ENCODE data around the gene ANXA11. TPM values are rescaled to one million over a fixed set of nuclear protein-coding genes. Genes with fewer than 3 reads are reported as not detected.
"Not testable (repeated sequence)": the region's sequence is repeated elsewhere in the genome, so short reads cannot be mapped to it uniquely, and the experiment has no call there.

Gene ANXA11
- total RNA-seq, 5 donors from 2014 or later (not counting 1 experiment from before 2014, with no cell fraction given) = 196 to 222 (median 208) TPM

DNA sequence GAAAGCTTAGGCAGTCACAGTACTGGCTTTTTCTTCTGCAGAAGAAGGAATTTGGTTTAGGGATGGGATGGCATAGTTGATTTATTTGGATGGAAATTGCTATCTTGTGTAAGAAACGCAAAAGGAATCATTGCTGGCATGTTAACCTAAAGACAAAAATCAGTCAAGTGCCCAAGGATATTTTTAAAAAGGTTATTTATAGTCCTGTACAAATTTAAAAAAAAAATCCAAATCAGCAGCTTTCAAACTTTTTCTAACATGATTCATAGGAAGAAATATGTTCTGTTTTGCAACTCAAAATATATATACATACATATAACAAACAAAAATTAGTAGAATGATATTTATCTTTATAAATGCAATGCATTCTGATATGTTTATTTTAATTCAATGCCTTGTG lies 28.5 kb upstream of the ANXA11 start:
- H3K36me3 ChIP-seq (ENCODE audit: control insufficient read depth in 2 of 2, extremely low read depth in 1 of 2, insufficient read depth in 1 of 2, low read length in 1 of 2); H3K4me1 ChIP-seq (ENCODE audit: control insufficient read depth in 1 of 2, extremely low read depth in 1 of 2, insufficient read depth in 2 of 2, low read length in 2 of 2); CTCF ChIA-PET; ATAC-seq (replicated peaks in 1 of 4); DNase-seq; H3K4me3 Mint-ChIP-seq; H3K36me3 Mint-ChIP-seq; H3K27me3 ChIP-seq (replicated peaks in 1 of 2; ENCODE audit: control insufficient read depth in 2 of 2, extremely low read depth in 1 of 2, insufficient read depth in 2 of 2, low read length in 1 of 2); H3K4me1 Mint-ChIP-seq; H3K9me3 Mint-ChIP-seq; H3K27ac ChIP-seq (ENCODE audit: low read length); H3K4me3 ChIP-seq (ENCODE audit: control insufficient read depth in 1 of 2, extremely low read depth in 1 of 2, low read length in 1 of 2); H3K27me3 Mint-ChIP-seq; POLR2A ChIA-PET; H3K27ac Mint-ChIP-seq; H3K9me3 ChIP-seq: not testable (repeated sequence)
- no CpG with 5 or more reads among the region's 1 CpG for WGBS (ENCODE audit: insufficient coverage)

DNA sequence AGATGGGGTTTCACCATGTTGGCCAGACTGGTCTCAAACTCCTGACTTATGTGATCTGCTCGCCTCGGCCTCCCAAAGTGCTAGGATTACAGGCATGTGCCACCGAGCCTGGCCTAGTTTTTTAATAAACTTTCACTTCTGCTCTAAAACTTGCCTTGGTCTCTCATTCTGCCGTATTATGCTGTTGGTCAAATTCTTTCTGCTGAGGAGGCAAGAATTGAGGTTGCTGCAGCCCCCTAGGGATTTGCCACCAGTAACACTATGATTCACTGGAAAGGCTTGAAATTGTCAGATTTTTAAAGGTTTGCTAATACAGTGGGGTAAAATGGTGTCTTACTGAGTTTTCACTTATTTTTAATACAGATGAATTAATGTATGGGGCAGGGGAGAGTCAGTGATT lies 21.4 kb upstream of the ANXA11 start:
- H3K4me3 ChIP-seq (ENCODE audit: control insufficient read depth in 1 of 2, extremely low read depth in 1 of 2, low read length in 1 of 2); H3K27ac Mint-ChIP-seq; H3K27ac ChIP-seq (ENCODE audit: low read length); H3K4me1 Mint-ChIP-seq; DNase-seq; H3K36me3 ChIP-seq (ENCODE audit: control insufficient read depth in 2 of 2, extremely low read depth in 1 of 2, insufficient read depth in 1 of 2, low read length in 1 of 2); H3K9me3 ChIP-seq; H3K36me3 Mint-ChIP-seq; H3K4me1 ChIP-seq (ENCODE audit: control insufficient read depth in 1 of 2, extremely low read depth in 1 of 2, insufficient read depth in 2 of 2, low read length in 2 of 2); POLR2A ChIA-PET; H3K4me3 Mint-ChIP-seq; H3K9me3 Mint-ChIP-seq; H3K27me3 ChIP-seq (replicated peaks in 1 of 2; ENCODE audit: control insufficient read depth in 2 of 2, extremely low read depth in 1 of 2, insufficient read depth in 2 of 2, low read length in 1 of 2); CTCF ChIA-PET; ATAC-seq (replicated peaks in 1 of 4): not testable (repeated sequence)
- 92% methylated on average over 2 of the region's 4 CpGs for WGBS (ENCODE audit: insufficient coverage)
- H3K27me3 Mint-ChIP-seq = peaks cover 5 to 10% of the 10 kb centered on the region in 2 donors

DNA sequence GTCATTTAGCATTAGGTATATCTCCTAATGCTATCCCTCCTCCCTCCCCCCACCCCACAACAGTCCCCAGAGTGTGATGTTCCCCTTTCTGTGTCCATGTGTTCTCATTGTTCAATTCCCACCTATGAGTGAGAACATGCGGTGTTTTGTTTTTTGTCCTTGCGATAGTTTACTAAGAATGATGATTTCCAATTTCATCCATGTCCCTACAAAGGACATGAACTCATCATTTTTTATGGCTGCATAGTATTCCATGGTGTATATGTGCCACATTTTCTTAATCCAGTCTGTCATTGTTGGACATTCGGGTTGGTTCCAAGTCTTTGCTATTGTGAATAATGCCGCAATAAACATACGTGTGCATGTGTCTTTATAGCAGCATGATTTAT lies 17.7 kb upstream of the ANXA11 start:
- ChIA-PET POLR2A (interaction anchor here (1.0 to 1.1 kb wide), 2 partner anchors 78 to 79 kb away, joined by 5 to 7 read pairs; no protein-coding TSS in a partner anchor), CTCF (interaction anchor here (0.6 to 2.7 kb wide), 16 partner anchors 35 to 1183 kb away, joined by 3 to 93 read pairs (median 3); no protein-coding TSS in a partner anchor)
- not testable (repeated sequence) for H3K4me1 Mint-ChIP-seq; H3K36me3 Mint-ChIP-seq; H3K36me3 ChIP-seq (ENCODE audit: control insufficient read depth in 2 of 2, extremely low read depth in 1 of 2, insufficient read depth in 1 of 2, low read length in 1 of 2); H3K9me3 ChIP-seq; H3K4me3 ChIP-seq (ENCODE audit: control insufficient read depth in 1 of 2, extremely low read depth in 1 of 2, low read length in 1 of 2); H3K27ac Mint-ChIP-seq; H3K27ac ChIP-seq (ENCODE audit: low read length); H3K9me3 Mint-ChIP-seq; H3K27me3 ChIP-seq (replicated peaks in 1 of 2; ENCODE audit: control insufficient read depth in 2 of 2, extremely low read depth in 1 of 2, insufficient read depth in 2 of 2, low read length in 1 of 2); H3K4me3 Mint-ChIP-seq; H3K4me1 ChIP-seq (ENCODE audit: control insufficient read depth in 1 of 2, extremely low read depth in 1 of 2, insufficient read depth in 2 of 2, low read length in 2 of 2); DNase-seq
- H3K27me3 Mint-ChIP-seq = peaks cover 5 to 10% of the 10 kb centered on the region in 2 donors
- peak in 1 of 4 experiments; percentile 14 for ATAC-seq (replicated peaks in 1 of 4)
- WGBS (ENCODE audit: insufficient coverage) = no CpG with 5 or more reads among the region's 5 CpGs

DNA sequence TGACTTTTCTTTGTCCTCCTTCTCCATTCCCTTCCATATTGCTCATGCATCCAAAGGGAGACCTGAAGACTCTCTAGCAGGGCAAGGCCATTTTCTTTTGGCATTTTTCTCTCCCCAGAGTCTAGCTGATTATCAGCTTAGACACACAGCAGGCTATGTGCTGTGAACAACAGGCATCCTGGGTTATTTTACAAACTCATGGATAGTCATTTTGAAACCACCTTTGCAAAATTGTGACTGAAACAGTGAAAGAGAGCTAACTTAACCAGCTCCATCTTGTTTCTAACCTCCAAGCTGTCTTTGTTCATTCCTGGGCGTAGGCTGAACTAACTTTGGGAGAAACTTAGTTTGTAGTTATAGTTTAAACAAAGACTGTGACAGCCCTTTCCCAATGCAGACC lies 13.5 kb upstream of the ANXA11 start:
- H3K36me3 Mint-ChIP-seq; H3K27me3 ChIP-seq (replicated peaks in 1 of 2; ENCODE audit: control insufficient read depth in 2 of 2, extremely low read depth in 1 of 2, insufficient read depth in 2 of 2, low read length in 1 of 2); CTCF ChIA-PET; H3K9me3 Mint-ChIP-seq; DNase-seq; H3K27ac Mint-ChIP-seq; H3K4me3 ChIP-seq (ENCODE audit: control insufficient read depth in 1 of 2, extremely low read depth in 1 of 2, low read length in 1 of 2); POLR2A ChIA-PET; H3K4me1 ChIP-seq (ENCODE audit: control insufficient read depth in 1 of 2, extremely low read depth in 1 of 2, insufficient read depth in 2 of 2, low read length in 2 of 2); H3K27ac ChIP-seq (ENCODE audit: low read length); ATAC-seq (replicated peaks in 1 of 4); H3K36me3 ChIP-seq (ENCODE audit: control insufficient read depth in 2 of 2, extremely low read depth in 1 of 2, insufficient read depth in 1 of 2, low read length in 1 of 2); H3K4me1 Mint-ChIP-seq; H3K4me3 Mint-ChIP-seq; H3K27me3 Mint-ChIP-seq; H3K9me3 ChIP-seq: not testable (repeated sequence)
- no CpG with 5 or more reads among the region's 1 CpG for WGBS (ENCODE audit: insufficient coverage)

DNA sequence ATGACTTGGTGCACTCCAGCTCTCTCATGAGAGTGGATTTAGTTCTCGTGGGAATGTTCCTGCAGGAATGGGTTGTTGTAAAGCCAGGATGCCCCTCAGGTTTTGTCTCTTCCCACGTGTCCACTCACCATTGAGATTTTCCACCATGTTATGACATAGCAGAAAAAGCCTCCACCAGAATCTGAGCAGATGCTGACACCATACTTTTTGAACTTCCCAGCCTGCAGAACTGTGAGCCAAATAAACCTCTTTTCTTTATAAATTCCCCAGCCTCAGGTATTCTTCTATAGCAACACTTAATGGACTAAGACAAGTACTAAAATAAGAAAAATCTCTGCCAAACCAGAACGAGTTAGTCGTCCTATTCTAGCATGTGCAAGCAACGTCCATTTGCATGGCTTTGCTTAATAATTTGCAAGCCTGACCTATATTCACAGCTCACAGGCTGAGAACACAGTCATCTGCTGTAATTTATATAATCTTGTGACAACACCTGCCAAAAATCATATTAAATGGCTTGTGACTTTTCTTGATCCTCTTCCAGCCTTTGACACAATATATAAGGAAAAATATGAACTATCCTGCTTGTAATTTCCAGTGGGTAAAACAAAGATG lies 9.1 kb upstream of the ANXA11 start:
- H3K27me3 Mint-ChIP-seq, POLR2A ChIA-PET: not testable (repeated sequence)
- 100% methylated on average over 2 of the region's 5 CpGs for WGBS (ENCODE audit: insufficient coverage)

DNA sequence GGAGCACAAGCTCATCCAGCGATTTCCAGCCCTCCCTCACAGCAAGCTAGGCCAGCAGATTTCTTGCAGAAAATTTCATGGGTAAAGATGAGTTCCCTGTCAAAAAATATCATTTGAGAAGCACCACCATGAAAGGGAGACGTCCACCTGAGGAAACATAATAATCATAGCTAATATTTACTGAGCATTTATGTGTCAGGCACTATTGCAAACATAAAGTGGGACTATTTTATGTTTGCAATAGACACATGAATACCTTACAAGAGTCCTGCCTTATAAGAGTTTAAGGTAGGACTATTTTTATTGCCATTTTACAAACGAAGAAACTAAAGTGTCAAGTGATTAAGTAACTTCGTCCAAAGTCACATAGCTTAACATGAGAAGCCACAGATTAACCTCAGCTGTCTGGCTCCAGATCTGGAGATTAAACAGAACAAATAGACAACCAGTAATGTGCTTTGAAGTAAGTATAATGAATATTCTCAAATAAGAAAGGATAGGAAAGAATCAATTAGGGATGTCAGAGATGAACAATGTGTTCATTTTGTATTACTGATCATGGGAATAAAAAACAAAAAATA lies 7.3 kb upstream of the ANXA11 start:
- H3K27ac ChIP-seq (ENCODE audit: low read length); H3K4me3 ChIP-seq (ENCODE audit: control insufficient read depth in 1 of 2, extremely low read depth in 1 of 2, low read length in 1 of 2); H3K36me3 Mint-ChIP-seq; H3K9me3 Mint-ChIP-seq; CTCF ChIA-PET; POLR2A ChIA-PET; H3K9me3 ChIP-seq; ATAC-seq (replicated peaks in 1 of 4); H3K27me3 ChIP-seq (replicated peaks in 1 of 2; ENCODE audit: control insufficient read depth in 2 of 2, extremely low read depth in 1 of 2, insufficient read depth in 2 of 2, low read length in 1 of 2); H3K36me3 ChIP-seq (ENCODE audit: control insufficient read depth in 2 of 2, extremely low read depth in 1 of 2, insufficient read depth in 1 of 2, low read length in 1 of 2); H3K4me3 Mint-ChIP-seq; H3K27me3 Mint-ChIP-seq; H3K4me1 ChIP-seq (ENCODE audit: control insufficient read depth in 1 of 2, extremely low read depth in 1 of 2, insufficient read depth in 2 of 2, low read length in 2 of 2); H3K27ac Mint-ChIP-seq; DNase-seq: not testable (repeated sequence)
- WGBS (ENCODE audit: insufficient coverage) = no CpG with 5 or more reads among the region's 4 CpGs
- peaks cover 11 to 28% (median 21%) of the 10 kb centered on the region in 3 donors for H3K4me1 Mint-ChIP-seq

More for the DNA sequence above, 9.1 kb upstream of the ANXA11 start:
- CTCF ChIA-PET = interaction anchor here in 1 of 2 donors (0.5 kb wide), 1 partner anchor 155 kb away, joined by 3 read pairs; no protein-coding TSS in a partner anchor
- not testable (repeated sequence) for H3K4me3 Mint-ChIP-seq; H3K4me3 ChIP-seq (ENCODE audit: control insufficient read depth in 1 of 2, extremely low read depth in 1 of 2, low read length in 1 of 2); H3K9me3 ChIP-seq; ATAC-seq (replicated peaks in 1 of 4); H3K36me3 Mint-ChIP-seq; H3K27ac Mint-ChIP-seq; H3K36me3 ChIP-seq (ENCODE audit: control insufficient read depth in 2 of 2, extremely low read depth in 1 of 2, insufficient read depth in 1 of 2, low read length in 1 of 2); DNase-seq; H3K27me3 ChIP-seq (replicated peaks in 1 of 2; ENCODE audit: control insufficient read depth in 2 of 2, extremely low read depth in 1 of 2, insufficient read depth in 2 of 2, low read length in 1 of 2); H3K9me3 Mint-ChIP-seq; H3K27ac ChIP-seq (ENCODE audit: low read length); H3K4me1 ChIP-seq (ENCODE audit: control insufficient read depth in 1 of 2, extremely low read depth in 1 of 2, insufficient read depth in 2 of 2, low read length in 2 of 2)
- H3K4me1 Mint-ChIP-seq = peaks cover 7 to 20% (median 13%) of the 10 kb centered on the region in 3 donors
